Adrenal gland (tissue), 5 donors: ENCODE data around the gene ATE1.

Experiments used
- POLR2A ChIP-seq, 2 donors: fragments of 450-650 bp; IDR thresholded peaks; one replicate each; pipeline ENCODE4 v1.6.1; 2017; ENCODE audit warnings: antibody characterized with exemption in 2 of 2, mild to moderate bottlenecking in 2 of 2, moderate library complexity in 1 of 2
- TF ChIP-seq, protein P1 (sequence below), 6 experiments: fragments of 450-650 bp in 4 of 6; fragments of 200-600 bp in 2 of 6; sonication (generic) in 1 of 6; IDR thresholded peaks; 1 replicate in 5 of 6; 2 replicates in 1 of 6; pipeline versions ENCODE4 v1.5.1 to v1.8.0; 2016 to 2021; ENCODE audit warnings: antibody characterized with exemption in 6 of 6, mild to moderate bottlenecking in 2 of 6, moderate library complexity in 1 of 6
- donor health status: DM: no; HTN: no; CAD: no.

DNA sequence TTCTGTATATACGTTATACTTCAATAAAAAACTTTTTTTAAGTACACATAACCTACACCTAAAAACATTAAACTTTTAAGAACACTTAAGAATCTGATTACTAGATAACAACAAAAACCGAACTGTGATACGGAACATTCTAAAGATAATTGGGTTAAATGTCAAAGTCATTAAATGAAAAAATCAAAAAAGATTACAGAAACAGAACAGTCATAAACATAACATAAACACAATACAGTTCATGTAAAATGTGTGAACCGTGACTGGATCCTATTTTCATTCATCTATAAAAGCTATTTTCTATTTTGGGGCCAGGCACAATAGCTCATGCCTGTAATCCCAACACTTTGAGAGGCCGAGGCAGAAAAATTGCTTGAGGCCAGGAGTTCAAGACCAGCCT lies 38.6 kb downstream of the ATE1 start:
- TF ChIP-seq, protein P1, sequence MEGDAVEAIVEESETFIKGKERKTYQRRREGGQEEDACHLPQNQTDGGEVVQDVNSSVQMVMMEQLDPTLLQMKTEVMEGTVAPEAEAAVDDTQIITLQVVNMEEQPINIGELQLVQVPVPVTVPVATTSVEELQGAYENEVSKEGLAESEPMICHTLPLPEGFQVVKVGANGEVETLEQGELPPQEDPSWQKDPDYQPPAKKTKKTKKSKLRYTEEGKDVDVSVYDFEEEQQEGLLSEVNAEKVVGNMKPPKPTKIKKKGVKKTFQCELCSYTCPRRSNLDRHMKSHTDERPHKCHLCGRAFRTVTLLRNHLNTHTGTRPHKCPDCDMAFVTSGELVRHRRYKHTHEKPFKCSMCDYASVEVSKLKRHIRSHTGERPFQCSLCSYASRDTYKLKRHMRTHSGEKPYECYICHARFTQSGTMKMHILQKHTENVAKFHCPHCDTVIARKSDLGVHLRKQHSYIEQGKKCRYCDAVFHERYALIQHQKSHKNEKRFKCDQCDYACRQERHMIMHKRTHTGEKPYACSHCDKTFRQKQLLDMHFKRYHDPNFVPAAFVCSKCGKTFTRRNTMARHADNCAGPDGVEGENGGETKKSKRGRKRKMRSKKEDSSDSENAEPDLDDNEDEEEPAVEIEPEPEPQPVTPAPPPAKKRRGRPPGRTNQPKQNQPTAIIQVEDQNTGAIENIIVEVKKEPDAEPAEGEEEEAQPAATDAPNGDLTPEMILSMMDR (IDR thresholded peaks at IDR 0.05) = no peak
- no peak for TF ChIP-seq POLR2A (IDR thresholded peaks at IDR 0.05)
